ENCODE data around the gene COX10.

GRCh38 chr17:14042411-14042810 is 26.9 kb upstream of the COX10 start:
- no peak for TF ChIP-seq CTCF (IDR thresholded peaks at IDR 0.05; ENCODE audit: low read depth, low read length)
- TF ChIP-seq EZH2phosphoT487 (IDR thresholded peaks at IDR 0.05; ENCODE audit: low read depth): no peak

All from OCI-LY3 (cell line).